Ammon's horn (tissue), 1 donor: Measurements from ENCODE around the gene NPIPB4.
"Not testable (repeated sequence)": the region's sequence is repeated elsewhere in the genome, so short reads cannot be mapped to it uniquely, and the experiment has no call there.

ENCODE experiments used
- DNase-seq: peaks from one replicate; pipeline ENCODE4 v3.0.0-alpha.2; 2016; ENCODE audit warnings: low spot score

The NPIPB4 gene

GRCh38 chr16:21857656-21858055 is at the start of gene NPIPB4:
Gene NPIPB4 (minus strand): TSS chr16:21857756. CDS start chr16:21857378, 378 bp downstream.
- not testable (repeated sequence) for DNase-seq

GRCh38 chr16:21898998-21899397 is 41.4 kb upstream of the NPIPB4 start:
- DNase-seq = not testable (repeated sequence)

GRCh38 chr16:21881988-21882387 is 24.4 kb upstream of the NPIPB4 start:
- peak; percentile 0 for DNase-seq

GRCh38 chr16:21837186-21837585 is 20.4 kb downstream of the NPIPB4 start:
- DNase-seq = not testable (repeated sequence)

- DNase-seq = not testable (repeated sequence)
Measured at GRCh38 chr16:21836334-21836733, 21.2 kb downstream of the NPIPB4 start.

GRCh38 chr16:21835747-21836146 is 21.8 kb downstream of the NPIPB4 start:
- DNase-seq = not testable (repeated sequence)

- DNase-seq = not testable (repeated sequence)
Measured at GRCh38 chr16:21834211-21834610, 23.3 kb downstream of the NPIPB4 start.

- DNase-seq = not testable (repeated sequence)
Measured at GRCh38 chr16:21829929-21830328, 27.6 kb downstream of the NPIPB4 start.

GRCh38 chr16:21826067-21826706 is 31.4 kb downstream of the NPIPB4 start:
- DNase-seq = not testable (repeated sequence)

- DNase-seq = not testable (repeated sequence)
Measured at GRCh38 chr16:21825526-21825925, 32.0 kb downstream of the NPIPB4 start.

GRCh38 chr16:21823258-21823657 is 34.3 kb downstream of the NPIPB4 start:
- not testable (repeated sequence) for DNase-seq

- not testable (repeated sequence) for DNase-seq
Measured at GRCh38 chr16:21820908-21821465, 36.6 kb downstream of the NPIPB4 start.

- DNase-seq = peak; percentile 54
Measured at GRCh38 chr16:21820028-21820907, 37.3 kb downstream of the NPIPB4 start.

- not testable (repeated sequence) for DNase-seq
Measured at GRCh38 chr16:21819617-21820016, 37.9 kb downstream of the NPIPB4 start.

- not testable (repeated sequence) for DNase-seq
Measured at GRCh38 chr16:21817012-21817411, 40.5 kb downstream of the NPIPB4 start.

- not testable (repeated sequence) for DNase-seq
Measured at GRCh38 chr16:21815694-21816093, 41.9 kb downstream of the NPIPB4 start.

- DNase-seq = not testable (repeated sequence)
Measured at GRCh38 chr16:21802375-21802663, 55.2 kb downstream of the NPIPB4 start.

- peak; percentile 35 for DNase-seq
Measured at GRCh38 chr16:21801538-21802374, 55.8 kb downstream of the NPIPB4 start.

- not testable (repeated sequence) for DNase-seq
Measured at GRCh38 chr16:21798601-21799000, 59.0 kb downstream of the NPIPB4 start.

GRCh38 chr16:21793310-21793709 is 64.2 kb downstream of the NPIPB4 start:
- DNase-seq = not testable (repeated sequence)

- not testable (repeated sequence) for DNase-seq
Measured at GRCh38 chr16:21790506-21790905, 67.0 kb downstream of the NPIPB4 start.
